GM11168 (cell line): ENCODE measurements around the gene CTNNBL1.

Experiments used
- in situ Hi-C: fragments of 300-500 bp; cut with MboI; formaldehyde crosslinking; loops from one replicate; pipeline ENCODE4 v1.12.0; 2022; ENCODE audit warnings: low sequenced_read_pairs; ENCODE audit not compliant: unreplicated experiment

The CTNNBL1 gene

GRCh38 chr20:37764333-37764935 is 70.6 kb downstream of the CTNNBL1 start:
- in situ Hi-C loops, result no loop called here

DNA sequence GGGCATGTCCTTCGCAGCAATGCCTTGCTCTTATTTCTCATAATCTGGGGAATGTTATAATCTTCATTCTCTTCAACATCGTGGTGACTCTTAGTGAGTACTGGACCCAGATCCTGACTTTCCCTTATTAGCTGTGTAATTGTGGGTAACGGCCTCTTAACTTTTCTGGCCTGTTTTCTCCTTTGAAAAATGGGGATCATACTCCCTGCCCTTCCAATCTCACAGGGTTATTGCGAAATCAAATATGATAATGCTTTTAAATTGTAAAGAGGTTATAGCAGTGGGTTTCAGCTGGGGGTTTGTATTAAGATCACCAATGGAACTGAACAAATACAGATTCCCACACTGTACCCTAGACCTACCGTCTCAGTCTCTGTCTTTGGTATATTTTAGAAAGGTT is 77.1 kb downstream of the CTNNBL1 start:
- in situ Hi-C loops, result no loop called here

DNA sequence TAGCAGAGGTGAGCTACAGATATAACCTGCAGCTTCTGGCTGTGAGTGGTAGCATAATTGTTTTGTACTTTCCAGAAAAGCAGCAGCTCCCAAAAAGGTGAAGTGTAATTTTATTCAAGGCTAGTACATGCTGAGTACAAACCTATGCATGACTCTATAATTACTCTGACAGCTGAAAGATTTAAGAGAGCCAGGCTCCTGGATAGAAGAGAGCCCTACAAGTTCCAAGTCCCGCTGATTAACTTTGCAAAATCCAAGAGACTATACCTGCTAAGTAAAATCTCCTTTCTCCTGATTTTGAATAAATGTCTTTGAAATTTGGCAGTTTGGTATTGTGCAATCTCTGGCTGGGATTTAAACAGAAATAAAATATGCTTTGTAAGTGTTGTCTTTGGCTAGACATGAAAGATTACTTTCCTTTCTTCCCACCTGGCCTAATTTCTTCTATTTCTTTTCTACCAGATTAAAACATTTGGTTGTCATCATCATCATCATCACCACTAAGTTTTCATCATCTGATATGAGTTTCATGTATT is 79.5 kb downstream of the CTNNBL1 start:
- in situ Hi-C loops, result no loop called here

- in situ Hi-C loops, result no loop called here
Observed at GRCh38 chr20:37774156-37774555, 80.3 kb downstream of the CTNNBL1 start.

- in situ Hi-C loops, result no loop called here
Observed at GRCh38 chr20:37775200-37775599, 81.4 kb downstream of the CTNNBL1 start.

- in situ Hi-C loops, result no loop called here
Observed at GRCh38 chr20:37776049-37776448, 82.2 kb downstream of the CTNNBL1 start.

DNA sequence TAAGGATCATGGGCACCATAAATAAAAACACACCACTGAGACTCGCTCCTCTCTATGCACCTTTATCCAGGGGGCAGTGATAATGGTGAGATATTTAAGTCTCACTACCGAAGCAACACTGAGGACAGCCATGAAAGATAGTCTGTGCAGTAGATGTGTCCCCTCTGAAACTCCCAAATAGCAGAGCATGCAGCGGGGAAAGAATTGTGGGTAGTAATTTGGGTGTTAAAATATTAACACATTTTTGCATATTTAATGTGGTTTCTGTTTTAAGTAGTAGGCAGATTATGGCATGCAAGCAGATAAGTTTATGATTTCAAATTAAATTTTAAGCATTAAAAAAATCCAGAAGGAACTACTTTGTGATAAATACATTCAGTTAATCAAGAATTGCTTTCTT is 82.7 kb downstream of the CTNNBL1 start:
- in situ Hi-C loops, result no loop called here

- in situ Hi-C loops, result no loop called here
Observed at GRCh38 chr20:37777012-37777950, 83.5 kb downstream of the CTNNBL1 start.

DNA sequence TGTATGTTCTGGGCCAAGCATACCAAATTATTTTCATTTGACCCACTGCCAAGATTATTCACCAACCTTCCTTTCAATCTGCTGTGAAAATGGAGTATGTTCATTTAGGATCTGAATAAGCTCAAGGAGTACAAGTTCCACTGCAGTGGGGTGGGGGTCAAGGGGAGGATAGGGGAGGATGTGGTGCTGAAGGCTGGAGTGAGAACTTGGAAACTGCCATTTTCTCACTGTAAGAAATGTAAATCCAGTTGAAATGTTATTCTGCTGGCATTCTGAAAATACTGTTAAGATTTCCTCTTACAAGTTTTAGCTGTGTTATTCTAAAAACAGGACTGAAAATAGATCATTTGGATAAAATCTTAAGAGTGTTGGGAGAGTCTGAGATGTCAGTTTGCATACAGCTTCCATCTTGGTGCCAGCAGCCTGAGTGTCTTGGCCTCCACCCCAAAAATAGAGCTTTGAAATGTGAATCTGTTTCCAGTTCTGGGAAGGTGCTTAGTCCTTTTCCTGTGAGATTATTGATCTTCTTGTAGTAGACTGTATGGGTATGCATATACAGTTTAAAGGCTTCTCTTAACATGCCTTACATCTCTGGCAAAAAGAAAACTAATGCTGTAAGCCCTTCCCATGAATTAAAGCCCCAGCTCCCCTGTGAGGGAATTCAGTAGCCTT is 84.3 kb downstream of the CTNNBL1 start:
- in situ Hi-C loops, result no loop called here

GRCh38 chr20:37781626-37782025 is 87.8 kb downstream of the CTNNBL1 start:
- in situ Hi-C loops, result no loop called here

DNA sequence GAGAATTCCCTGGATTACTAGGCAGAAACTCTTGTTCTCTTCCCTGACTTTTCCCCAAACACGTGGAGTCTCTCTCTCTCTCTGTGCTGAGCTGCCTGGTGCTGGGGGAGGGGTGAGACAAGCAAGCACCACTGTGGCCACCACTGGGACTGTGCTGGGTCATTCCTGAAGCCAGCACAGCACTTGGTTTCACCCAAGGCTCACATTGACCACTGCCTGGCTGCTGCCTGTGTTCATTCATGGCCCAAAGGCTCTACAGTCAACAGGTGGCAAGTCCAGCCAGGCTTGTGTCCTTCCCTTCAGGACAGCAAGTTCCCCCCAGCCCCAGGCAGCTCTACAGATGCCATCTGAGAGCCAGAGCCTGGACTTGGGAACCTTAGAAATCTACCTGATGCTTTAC is 92.2 kb downstream of the CTNNBL1 start:
- in situ Hi-C loops, result no loop called here

GRCh38 chr20:37789408-37789807 is 95.6 kb downstream of the CTNNBL1 start:
- in situ Hi-C loops, result no loop called here

GRCh38 chr20:37790900-37791299 is 97.1 kb downstream of the CTNNBL1 start:
- in situ Hi-C loops, result no loop called here

DNA sequence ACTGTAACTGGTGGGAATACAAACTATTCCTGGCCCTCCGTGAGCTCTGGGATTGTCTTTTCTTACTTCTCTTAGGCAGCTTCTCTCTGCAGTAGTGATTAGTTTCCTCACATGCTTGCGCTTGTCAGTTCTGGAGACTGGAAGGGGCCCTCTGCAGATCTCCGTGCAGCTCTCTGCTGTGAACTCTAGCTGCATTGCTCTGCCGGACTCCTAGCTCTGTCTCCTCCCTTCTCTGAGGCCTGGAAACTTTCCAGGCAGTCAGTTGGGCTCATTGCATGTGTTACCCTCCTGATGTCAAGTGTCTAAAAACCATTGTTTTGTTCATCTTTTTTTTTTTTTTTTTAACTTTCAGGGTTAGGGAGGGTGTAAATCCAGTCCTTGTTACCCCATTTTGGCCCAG is 102.3 kb downstream of the CTNNBL1 start:
- in situ Hi-C loops, result no loop called here

DNA sequence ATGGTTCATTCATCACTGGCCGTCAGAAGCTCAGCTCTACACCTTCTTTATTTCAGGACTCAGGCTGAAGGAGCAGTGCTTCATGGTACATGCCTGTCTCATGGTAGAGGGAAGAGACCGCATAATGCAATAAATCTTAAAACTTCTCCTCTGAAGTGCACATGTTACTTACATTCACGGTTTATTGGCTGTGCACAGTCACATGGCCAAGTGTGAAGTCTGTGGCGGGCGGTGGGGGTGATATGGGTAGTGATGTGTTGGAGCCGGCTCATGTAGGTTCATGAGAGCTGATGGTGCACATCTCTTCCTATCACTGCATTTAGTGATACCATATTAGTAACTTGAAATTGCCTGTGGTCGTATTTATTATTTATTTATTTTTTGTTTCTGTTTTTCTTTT is 102.9 kb downstream of the CTNNBL1 start:
- in situ Hi-C loops, result no loop called here

DNA sequence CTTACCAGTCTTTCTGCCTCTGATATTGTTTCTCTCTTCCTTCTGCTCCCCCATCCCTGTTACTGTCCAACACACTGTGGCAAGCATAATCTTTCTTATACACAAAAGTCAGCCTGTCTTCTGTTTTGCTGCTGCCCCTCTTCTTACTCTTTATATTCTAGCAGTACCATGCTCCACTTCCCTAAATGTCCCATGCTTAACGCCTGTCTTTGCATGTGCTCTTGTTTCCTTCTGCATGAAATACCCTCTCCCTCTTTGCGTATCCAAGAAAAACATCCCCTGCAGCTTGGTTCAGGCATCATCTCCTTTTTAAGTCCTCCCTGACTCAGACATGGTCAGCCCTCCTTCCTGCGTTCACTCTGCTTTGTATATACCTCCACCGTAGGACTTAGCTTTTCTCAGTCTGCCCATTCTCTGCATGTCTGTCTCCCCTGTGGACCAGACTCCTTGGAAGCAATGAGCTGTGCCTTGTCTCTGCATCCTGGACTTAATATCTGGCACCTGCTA is 103.9 kb downstream of the CTNNBL1 start:
- in situ Hi-C loops, result no loop called here

- in situ Hi-C loops, result no loop called here
Observed at GRCh38 chr20:37798312-37798711, 104.5 kb downstream of the CTNNBL1 start.

DNA sequence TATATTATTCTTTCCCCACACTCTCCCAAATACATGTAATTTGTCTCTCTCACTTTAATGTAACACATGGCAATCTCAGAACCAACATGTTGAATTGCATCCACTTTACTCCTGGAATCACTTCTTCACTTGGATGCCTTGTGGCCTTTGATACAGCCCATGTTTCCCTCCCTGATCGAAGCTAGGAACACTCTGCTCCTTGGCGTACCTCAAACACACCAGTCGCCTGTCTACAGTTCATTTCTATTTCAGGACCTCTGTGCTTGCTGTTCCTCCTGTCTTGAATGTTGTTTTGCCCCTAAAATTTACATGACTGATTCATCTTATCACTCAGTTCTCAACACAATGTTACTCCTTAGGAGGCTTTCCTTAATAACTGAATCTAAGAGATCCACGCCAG is 106.8 kb downstream of the CTNNBL1 start:
- in situ Hi-C loops, result no loop called here

DNA sequence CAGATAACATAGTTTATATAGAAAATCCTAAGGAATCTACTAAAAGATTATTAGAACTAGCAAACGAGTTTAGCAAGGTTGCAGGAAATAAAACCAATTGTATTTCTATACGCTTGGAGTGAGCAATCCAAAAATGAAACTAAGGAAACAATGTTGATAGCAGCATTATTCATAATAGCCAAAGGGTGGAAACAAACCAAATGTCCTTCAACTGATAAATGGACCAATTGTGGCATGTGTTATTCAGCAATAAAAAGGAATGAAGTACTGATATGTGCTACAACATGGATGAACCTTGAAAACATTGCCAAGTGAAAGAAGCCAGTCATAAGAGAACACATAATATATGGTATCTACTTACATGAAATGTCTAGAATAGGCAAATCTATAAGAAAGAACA is 108.1 kb downstream of the CTNNBL1 start:
- in situ Hi-C loops, result no loop called here

- in situ Hi-C loops, result no loop called here
Observed at GRCh38 chr20:37803438-37804307, 109.8 kb downstream of the CTNNBL1 start.
